ENCODE data around the gene ANKRD11. TPM values are rescaled to one million over a fixed set of nuclear protein-coding genes. Genes with fewer than 3 reads are reported as not detected.
"Not testable (repeated sequence)": the region's sequence is repeated elsewhere in the genome, so short reads cannot be mapped to it uniquely, and the experiment has no call there.

Gene ANKRD11
- total and polyA plus RNA-seq, 2 donors (not counting 3 experiments of a cell fraction or from before 2014, with no cell fraction given) = 55.8 to 191 TPM

DNA sequence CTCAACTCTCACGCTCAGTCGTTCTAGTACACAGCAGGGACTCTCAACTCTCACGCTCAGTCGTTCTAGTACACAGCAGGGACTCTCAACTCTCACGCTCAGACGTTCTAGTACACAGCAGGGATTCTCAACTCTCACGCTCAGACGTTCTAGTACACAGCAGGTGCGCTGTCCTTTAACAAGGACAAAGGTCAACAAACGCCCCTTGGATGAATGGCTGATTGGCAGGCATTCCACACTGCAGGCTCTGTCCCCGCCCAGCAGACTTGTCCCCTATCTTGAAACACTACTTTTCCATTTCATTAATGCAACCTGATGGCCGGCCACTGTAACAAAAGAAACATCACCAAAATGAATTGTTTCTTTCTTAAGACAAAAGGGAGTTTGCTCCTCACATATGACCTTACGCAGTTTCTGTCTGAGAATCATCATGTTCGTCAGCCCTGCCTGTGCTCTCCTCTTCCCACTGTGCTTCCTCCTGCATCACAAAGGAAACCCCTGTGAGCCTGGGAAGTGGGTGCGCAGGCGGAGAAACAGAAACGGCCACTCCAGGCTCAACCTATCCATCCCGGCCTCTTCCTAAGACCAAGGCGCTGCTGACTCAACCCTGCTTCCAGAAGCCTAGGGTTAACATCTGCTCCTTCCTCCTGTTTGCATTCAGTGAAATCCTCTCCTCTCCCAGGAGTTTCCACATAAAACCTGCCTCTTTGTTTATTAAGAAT, 59.8 kb downstream of the ANKRD11 start:
- TF ChIP-seq GATA2 (IDR thresholded peaks at IDR 0.05; ENCODE audit: insufficient read depth, insufficient read length, low read depth, low read length) (no peak), JUN (IDR thresholded peaks at IDR 0.05; ENCODE audit: borderline replicate concordance, insufficient read depth, insufficient read length, low read depth) (no peak), POLR2AphosphoS5 (IDR thresholded peaks at IDR 0.05; ENCODE audit: insufficient read depth, low read depth, low read length) (no peak), POLR2A (IDR thresholded peaks at IDR 0.05; ENCODE audit: low read depth, low read length) (no peak), FOS (IDR thresholded peaks at IDR 0.05; ENCODE audit: borderline replicate concordance, insufficient read depth, low read length) (no peak), EZH2 (IDR thresholded peaks at IDR 0.05; ENCODE audit: borderline replicate concordance, low read depth, low read length, severe bottlenecking) (no peak), MYC (IDR thresholded peaks at IDR 0.05; ENCODE audit: low read depth, low read length) (no peak)
- TF ChIP-seq, protein P1, sequence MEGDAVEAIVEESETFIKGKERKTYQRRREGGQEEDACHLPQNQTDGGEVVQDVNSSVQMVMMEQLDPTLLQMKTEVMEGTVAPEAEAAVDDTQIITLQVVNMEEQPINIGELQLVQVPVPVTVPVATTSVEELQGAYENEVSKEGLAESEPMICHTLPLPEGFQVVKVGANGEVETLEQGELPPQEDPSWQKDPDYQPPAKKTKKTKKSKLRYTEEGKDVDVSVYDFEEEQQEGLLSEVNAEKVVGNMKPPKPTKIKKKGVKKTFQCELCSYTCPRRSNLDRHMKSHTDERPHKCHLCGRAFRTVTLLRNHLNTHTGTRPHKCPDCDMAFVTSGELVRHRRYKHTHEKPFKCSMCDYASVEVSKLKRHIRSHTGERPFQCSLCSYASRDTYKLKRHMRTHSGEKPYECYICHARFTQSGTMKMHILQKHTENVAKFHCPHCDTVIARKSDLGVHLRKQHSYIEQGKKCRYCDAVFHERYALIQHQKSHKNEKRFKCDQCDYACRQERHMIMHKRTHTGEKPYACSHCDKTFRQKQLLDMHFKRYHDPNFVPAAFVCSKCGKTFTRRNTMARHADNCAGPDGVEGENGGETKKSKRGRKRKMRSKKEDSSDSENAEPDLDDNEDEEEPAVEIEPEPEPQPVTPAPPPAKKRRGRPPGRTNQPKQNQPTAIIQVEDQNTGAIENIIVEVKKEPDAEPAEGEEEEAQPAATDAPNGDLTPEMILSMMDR (IDR thresholded peaks at IDR 0.05; ENCODE audit: extremely low read depth in 1 of 2, insufficient read depth in 1 of 2, low read depth in 1 of 2, low read length in 2 of 2) = no peak
- TF ChIP-seq, protein P2, sequence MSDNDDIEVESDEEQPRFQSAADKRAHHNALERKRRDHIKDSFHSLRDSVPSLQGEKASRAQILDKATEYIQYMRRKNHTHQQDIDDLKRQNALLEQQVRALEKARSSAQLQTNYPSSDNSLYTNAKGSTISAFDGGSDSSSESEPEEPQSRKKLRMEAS (IDR thresholded peaks at IDR 0.05; ENCODE audit: insufficient read depth, insufficient read length) = no peak
- Histone ChIP-seq H2AFZ (ENCODE audit: low read depth, low read length) (no peak overlapping the region), H3K79me2 (ENCODE audit: control insufficient read depth, insufficient read depth, low read length) (peaks cover 86% of the 10 kb centered on the region), H3K4me3 (replicated peaks in 1 of 3; ENCODE audit: insufficient read depth in 1 of 3, low read depth in 1 of 3, low read length in 3 of 3) (no peak overlapping the region), H3K27ac (ENCODE audit: insufficient read depth, low read depth, low read length) (no peak overlapping the region), H3K27me3 (ENCODE audit: control insufficient read depth in 2 of 2, insufficient read depth in 2 of 2, low read length in 2 of 2) (no peaks in the 10 kb centered on the region), H3K4me1 (ENCODE audit: control insufficient read depth, extremely low read depth, insufficient read depth, low read length) (peaks cover 19% of the 10 kb centered on the region), H3K9me1 (replicated peaks; ENCODE audit: control insufficient read depth, extremely low read depth, insufficient read depth, low read length) (no peaks in the 10 kb centered on the region), H3K9ac (replicated peaks; ENCODE audit: extremely low read depth, insufficient read depth, low read length) (no peak overlapping the region), H4K20me1 (replicated peaks; ENCODE audit: control insufficient read depth, extremely low read depth, insufficient read depth, low read length) (peaks cover 7% of the 10 kb centered on the region), H3K36me3 (ENCODE audit: control insufficient read depth in 2 of 2, extremely low read depth in 1 of 2, insufficient read depth in 2 of 2, low read length in 2 of 2) (peaks cover 0 to 3% of the 10 kb centered on the region in 2 experiments), H3K4me2 (ENCODE audit: insufficient read depth, low read length) (no peak overlapping the region), H3K9me3 (replicated peaks; ENCODE audit: control insufficient read depth, insufficient read depth, low read length) (no peaks in the 10 kb centered on the region)
- intact Hi-C loops (cut with micrococcal nuclease) = no loop called here
- ChIA-PET POLR2A (no interaction called here), CTCF (no interaction called here)
- no peak for FAIRE-seq
- no peak for DNase-seq (ENCODE audit: low read depth, low spot score)
- dilution Hi-C loops (cut with MboI; ENCODE audit: extremely low pct_ligation_motif_present, low sequenced_read_pairs) = no loop called here
- no TSS peak for BruUV-seq (replicated peaks)

DNA sequence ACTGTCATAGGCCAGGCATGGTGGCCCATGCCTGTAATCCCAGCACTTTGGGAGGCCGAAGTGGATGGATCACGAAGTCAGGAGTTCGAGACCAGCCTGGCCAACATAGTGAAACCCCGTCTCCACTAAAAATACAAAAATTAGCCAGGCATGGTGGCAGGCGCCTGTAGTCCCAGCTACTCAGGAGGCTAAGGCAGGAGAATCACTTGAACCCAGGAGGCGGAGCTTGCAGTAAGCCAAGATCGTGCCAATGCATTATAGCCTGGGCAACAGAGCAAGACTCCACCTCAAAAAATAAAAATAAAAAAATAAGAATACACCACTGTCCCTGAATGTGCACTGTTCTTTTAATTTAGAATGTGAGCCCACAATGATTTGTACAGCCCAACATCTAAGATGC, 61.8 kb downstream of the ANKRD11 start:
- H3K36me3 ChIP-seq (ENCODE audit: control insufficient read depth in 2 of 2, extremely low read depth in 1 of 2, insufficient read depth in 2 of 2, low read length in 2 of 2); DNase-seq (ENCODE audit: low read depth, low spot score); H4K20me1 ChIP-seq (replicated peaks; ENCODE audit: control insufficient read depth, extremely low read depth, insufficient read depth, low read length); H2AFZ ChIP-seq (ENCODE audit: low read depth, low read length); H3K27me3 ChIP-seq (ENCODE audit: control insufficient read depth in 2 of 2, insufficient read depth in 2 of 2, low read length in 2 of 2); BruUV-seq (replicated peaks); H3K27ac ChIP-seq (ENCODE audit: insufficient read depth, low read depth, low read length); FAIRE-seq; H3K9ac ChIP-seq (replicated peaks; ENCODE audit: extremely low read depth, insufficient read depth, low read length); intact Hi-C loops (cut with micrococcal nuclease); H3K4me2 ChIP-seq (ENCODE audit: insufficient read depth, low read length); dilution Hi-C loops (cut with MboI; ENCODE audit: extremely low pct_ligation_motif_present, low sequenced_read_pairs); H3K4me3 ChIP-seq (replicated peaks in 1 of 3; ENCODE audit: insufficient read depth in 1 of 3, low read depth in 1 of 3, low read length in 3 of 3); CTCF ChIA-PET; H3K9me3 ChIP-seq (replicated peaks; ENCODE audit: control insufficient read depth, insufficient read depth, low read length); POLR2A ChIA-PET; H3K9me1 ChIP-seq (replicated peaks; ENCODE audit: control insufficient read depth, extremely low read depth, insufficient read depth, low read length): not testable (repeated sequence)
- Histone ChIP-seq H3K4me1 (ENCODE audit: control insufficient read depth, extremely low read depth, insufficient read depth, low read length) (peaks cover 22% of the 10 kb centered on the region), H3K79me2 (ENCODE audit: control insufficient read depth, insufficient read depth, low read length) (peaks cover 86% of the 10 kb centered on the region)
